Measurements from ENCODE around the gene EIF4G3.
A peak's percentile ranks its signal among the peaks of the same experiment; 100 is the strongest.

The EIF4G3 gene

DNA sequence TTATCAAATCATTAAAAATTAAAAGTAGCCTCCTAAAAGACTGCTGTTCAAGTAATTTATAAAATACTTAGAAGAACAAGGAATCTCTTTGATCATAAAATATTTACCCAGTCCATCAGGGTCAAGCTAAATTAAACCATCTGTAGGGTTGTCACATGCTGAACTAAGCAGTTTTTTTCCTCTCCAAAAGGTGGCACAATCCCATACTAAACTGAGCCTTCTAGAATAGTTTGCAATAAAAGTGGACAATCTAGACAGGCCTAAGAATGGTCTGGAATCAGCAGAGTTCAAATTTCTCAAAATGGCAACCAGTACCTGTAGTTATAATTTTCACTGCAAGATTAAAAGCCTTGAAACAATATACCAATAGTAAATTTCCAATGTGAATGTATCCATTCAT, 194.8 kb downstream of the EIF4G3 start:
- H3K4me1 ChIP-seq (ENCODE audit: insufficient read depth, low read length): no peaks in the 10 kb centered on the region
- no peak overlapping the region for H3K4me3 ChIP-seq (ENCODE audit: low read length)
- H3K27ac ChIP-seq (ENCODE audit: low read length): no peak overlapping the region
- H3K9ac ChIP-seq (ENCODE audit: low read depth, low read length): no peak overlapping the region
- no peaks in the 10 kb centered on the region for H3K9me3 ChIP-seq (ENCODE audit: insufficient read depth, low read depth, low read length)
- peaks cover 13% of the 10 kb centered on the region for H3K36me3 ChIP-seq (ENCODE audit: insufficient read depth, low read depth, low read length)
- no peaks in the 10 kb centered on the region for H3K27me3 ChIP-seq (ENCODE audit: insufficient read depth, low read length)

DNA sequence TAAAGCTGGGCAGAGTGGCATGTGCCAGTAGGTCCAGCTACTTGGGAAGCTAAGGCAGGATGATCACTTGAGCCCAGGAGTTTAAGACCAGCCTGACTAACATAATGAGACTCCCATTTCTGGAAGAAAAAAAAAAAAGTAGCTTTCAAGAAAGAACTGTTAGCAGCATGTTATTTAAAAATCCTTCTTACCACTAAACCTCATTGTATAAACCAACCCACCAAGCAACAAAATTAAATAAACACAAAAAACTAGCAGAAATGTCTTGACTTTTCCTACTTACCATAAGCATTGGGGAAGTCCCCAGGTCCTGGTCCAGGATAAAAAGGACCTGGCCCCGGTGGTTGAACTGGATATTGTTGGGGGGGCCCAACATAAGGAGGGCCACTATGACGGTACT, 196.6 kb downstream of the EIF4G3 start:
- Histone ChIP-seq H3K4me1 (ENCODE audit: insufficient read depth, low read length) (no peaks in the 10 kb centered on the region), H3K9ac (ENCODE audit: low read depth, low read length) (no peak overlapping the region), H3K27ac (ENCODE audit: low read length) (no peak overlapping the region), H3K4me3 (ENCODE audit: low read length) (no peak overlapping the region), H3K9me3 (ENCODE audit: insufficient read depth, low read depth, low read length) (no peaks in the 10 kb centered on the region), H3K36me3 (ENCODE audit: insufficient read depth, low read depth, low read length) (peaks cover 13% of the 10 kb centered on the region), H3K27me3 (ENCODE audit: insufficient read depth, low read length) (no peaks in the 10 kb centered on the region)

DNA sequence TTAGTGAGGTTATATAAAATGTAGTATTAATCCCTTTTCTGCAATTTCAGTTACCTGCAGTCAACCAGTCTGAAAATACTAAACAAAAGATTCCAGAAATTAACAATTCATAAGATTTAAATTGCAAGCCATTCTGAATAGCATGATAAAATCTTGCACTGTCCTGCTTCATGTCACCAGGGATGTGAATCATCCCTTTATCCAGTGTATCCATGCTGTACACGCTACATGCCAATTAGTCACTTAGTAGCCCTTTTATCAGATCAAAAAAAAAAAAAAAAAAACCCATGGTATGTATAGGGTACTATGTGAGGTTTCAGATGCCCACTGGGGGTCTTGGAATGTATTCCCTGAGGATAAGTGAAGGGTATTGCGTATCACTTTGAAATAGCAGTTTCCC, 198.3 kb downstream of the EIF4G3 start:
- Histone ChIP-seq H3K27ac (ENCODE audit: low read length) (no peak overlapping the region), H3K4me3 (ENCODE audit: low read length) (no peak overlapping the region), H3K4me1 (ENCODE audit: insufficient read depth, low read length) (no peaks in the 10 kb centered on the region), H3K9me3 (ENCODE audit: insufficient read depth, low read depth, low read length) (no peaks in the 10 kb centered on the region), H3K27me3 (ENCODE audit: insufficient read depth, low read length) (no peaks in the 10 kb centered on the region), H3K9ac (ENCODE audit: low read depth, low read length) (no peak overlapping the region), H3K36me3 (ENCODE audit: insufficient read depth, low read depth, low read length) (peaks cover 15% of the 10 kb centered on the region)

DNA sequence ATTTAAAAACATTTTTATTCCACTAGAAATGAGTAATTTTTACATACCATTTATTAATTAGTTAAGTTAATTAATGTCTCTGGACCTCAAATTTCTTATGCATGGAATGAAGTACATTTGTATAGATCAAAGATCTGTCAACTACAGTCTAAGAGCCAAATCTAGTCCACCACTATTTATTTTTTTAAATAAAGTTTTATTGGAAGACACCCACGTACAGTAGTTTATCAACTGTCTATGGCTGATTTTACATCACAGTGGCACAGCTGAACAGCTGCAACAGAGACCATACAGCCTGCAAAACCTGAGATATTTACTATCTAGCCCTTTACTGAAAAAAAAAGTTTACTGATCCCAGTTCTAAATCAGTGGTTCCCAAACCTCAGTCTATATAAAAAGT, 201.0 kb downstream of the EIF4G3 start:
- Histone ChIP-seq H3K9me3 (ENCODE audit: insufficient read depth, low read depth, low read length) (no peaks in the 10 kb centered on the region), H3K9ac (ENCODE audit: low read depth, low read length) (no peak overlapping the region), H3K27ac (ENCODE audit: low read length) (no peak overlapping the region), H3K36me3 (ENCODE audit: insufficient read depth, low read depth, low read length) (peaks cover 34% of the 10 kb centered on the region), H3K27me3 (ENCODE audit: insufficient read depth, low read length) (no peaks in the 10 kb centered on the region), H3K4me3 (ENCODE audit: low read length) (no peak overlapping the region), H3K4me1 (ENCODE audit: insufficient read depth, low read length) (no peaks in the 10 kb centered on the region)

DNA sequence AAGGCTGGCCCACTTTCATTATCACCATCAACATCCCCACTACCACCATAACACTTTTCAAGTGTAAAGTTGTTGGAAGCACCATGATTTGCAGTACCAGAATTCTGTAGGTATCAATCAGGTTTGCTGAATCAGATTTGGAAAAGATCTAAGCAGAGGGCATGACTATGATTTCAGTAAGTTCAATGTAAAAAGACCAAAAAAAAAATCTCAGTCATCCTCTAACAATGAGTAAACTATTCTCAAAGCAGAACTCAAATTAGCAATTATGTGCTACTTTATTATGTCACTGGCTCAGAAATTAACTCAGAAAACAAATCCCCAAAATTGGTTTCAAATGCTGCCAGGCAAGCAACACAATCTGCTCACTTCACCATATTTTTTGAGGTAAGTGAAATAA, 201.7 kb downstream of the EIF4G3 start:
- H3K36me3 ChIP-seq (ENCODE audit: insufficient read depth, low read depth, low read length): peaks cover 34% of the 10 kb centered on the region
- no peak overlapping the region for H3K4me3 ChIP-seq (ENCODE audit: low read length)
- no peak overlapping the region for H3K9ac ChIP-seq (ENCODE audit: low read depth, low read length)
- H3K4me1 ChIP-seq (ENCODE audit: insufficient read depth, low read length): no peaks in the 10 kb centered on the region
- no peaks in the 10 kb centered on the region for H3K9me3 ChIP-seq (ENCODE audit: insufficient read depth, low read depth, low read length)
- no peak overlapping the region for H3K27ac ChIP-seq (ENCODE audit: low read length)
- H3K27me3 ChIP-seq (ENCODE audit: insufficient read depth, low read length): no peaks in the 10 kb centered on the region

DNA sequence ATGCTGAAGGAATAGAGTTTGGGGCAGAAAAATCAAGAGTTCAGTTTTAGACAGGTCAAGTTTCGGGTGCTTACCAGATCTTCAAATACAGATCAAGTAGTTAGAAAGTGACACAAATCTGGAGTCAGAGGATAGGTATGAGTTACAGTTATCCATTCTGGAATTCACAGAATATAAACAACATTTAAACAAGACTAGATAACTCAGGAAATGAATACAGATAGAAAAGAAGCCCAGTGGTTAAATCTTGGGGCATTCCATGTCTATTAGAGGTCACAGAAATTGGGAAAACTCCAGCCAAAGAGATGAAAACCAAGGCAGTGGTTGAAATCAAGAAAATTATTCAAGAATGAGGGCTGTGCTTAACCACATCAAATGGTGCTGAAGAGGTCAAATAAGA, 202.6 kb downstream of the EIF4G3 start:
- no peaks in the 10 kb centered on the region for H3K9me3 ChIP-seq (ENCODE audit: insufficient read depth, low read depth, low read length)
- H3K36me3 ChIP-seq (ENCODE audit: insufficient read depth, low read depth, low read length): peaks cover 41% of the 10 kb centered on the region
- H3K27me3 ChIP-seq (ENCODE audit: insufficient read depth, low read length): no peaks in the 10 kb centered on the region
- no peak overlapping the region for H3K27ac ChIP-seq (ENCODE audit: low read length)
- no peak overlapping the region for H3K9ac ChIP-seq (ENCODE audit: low read depth, low read length)
- H3K4me1 ChIP-seq (ENCODE audit: insufficient read depth, low read length): no peaks in the 10 kb centered on the region
- no peak overlapping the region for H3K4me3 ChIP-seq (ENCODE audit: low read length)

DNA sequence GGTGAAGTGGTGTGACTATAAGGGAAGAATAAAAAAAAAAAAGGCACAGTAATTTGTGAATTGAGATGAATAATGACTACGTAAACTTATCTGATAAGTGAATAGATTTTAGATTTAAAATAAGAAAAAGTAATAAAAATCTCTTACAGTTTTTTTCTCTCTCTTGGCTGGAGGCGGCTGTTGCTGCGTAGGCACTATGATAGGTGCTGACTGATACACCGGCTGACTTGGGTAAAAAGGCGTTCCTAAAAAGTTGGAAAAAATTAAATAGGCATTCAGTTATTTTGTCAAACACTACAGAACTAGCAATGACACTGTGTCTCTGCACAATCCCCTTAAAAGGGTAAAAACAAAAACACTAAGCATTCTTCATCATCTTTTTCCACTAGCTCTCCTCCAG, 203.8 kb downstream of the EIF4G3 start:
- H3K4me3 ChIP-seq (ENCODE audit: low read length): no peak overlapping the region
- no peaks in the 10 kb centered on the region for H3K27me3 ChIP-seq (ENCODE audit: insufficient read depth, low read length)
- peaks cover 40% of the 10 kb centered on the region for H3K36me3 ChIP-seq (ENCODE audit: insufficient read depth, low read depth, low read length)
- H3K27ac ChIP-seq (ENCODE audit: low read length): no peak overlapping the region
- H3K9ac ChIP-seq (ENCODE audit: low read depth, low read length): no peak overlapping the region
- no peaks in the 10 kb centered on the region for H3K4me1 ChIP-seq (ENCODE audit: insufficient read depth, low read length)
- H3K9me3 ChIP-seq (ENCODE audit: insufficient read depth, low read depth, low read length): no peaks in the 10 kb centered on the region

DNA sequence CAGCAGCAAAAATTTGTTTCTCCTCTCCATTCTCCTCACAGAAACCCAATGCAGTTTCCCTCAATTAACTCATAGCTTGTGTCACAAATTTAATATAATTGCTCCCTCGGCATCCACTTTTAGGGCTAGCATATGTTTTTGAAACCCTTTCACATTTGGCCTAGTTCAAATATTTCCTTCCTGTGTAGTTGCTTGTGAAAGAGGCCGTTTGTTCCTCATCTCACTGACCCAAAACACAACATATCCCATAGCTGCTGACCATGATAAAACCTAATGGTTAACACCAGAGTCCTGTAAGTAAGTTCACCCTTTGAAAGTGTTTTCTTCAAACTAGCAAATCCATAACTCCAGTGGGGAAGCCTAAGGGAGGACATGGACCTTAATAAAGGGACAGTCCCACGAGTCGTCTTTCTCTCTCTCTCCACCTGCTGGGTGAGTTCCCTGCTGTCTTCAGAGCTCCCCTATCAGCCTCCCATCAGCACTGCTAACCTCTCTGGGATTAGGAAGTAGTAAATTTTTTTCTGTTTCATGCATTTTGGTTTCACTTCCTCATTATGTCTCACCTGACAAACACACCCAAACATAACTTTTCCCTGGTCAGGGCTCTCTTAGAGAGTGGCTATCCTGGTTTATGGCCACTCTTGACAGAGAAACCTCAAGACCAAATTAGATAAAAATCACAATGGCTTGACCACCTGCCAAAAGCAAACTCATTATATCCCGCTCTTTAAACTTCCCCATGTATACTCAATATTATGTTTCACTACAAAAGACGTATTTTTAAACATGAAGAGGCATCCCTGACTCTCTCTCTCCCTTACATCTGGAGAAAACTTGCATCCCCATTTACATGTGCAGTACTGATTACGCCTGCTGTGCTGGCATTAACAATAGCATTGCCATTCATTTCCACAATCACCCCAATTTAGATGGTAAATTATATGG, 211.9 kb downstream of the EIF4G3 start:
- 0 out of 2 replicates have a peak overlapping the region, but pooled peaks have one; percentile 27 for H3K9ac ChIP-seq (ENCODE audit: low read depth, low read length)
- peak overlapping the region; percentile 26; the same call in 1 of the 2 replicates for H3K4me3 ChIP-seq (ENCODE audit: low read length)
- no peak overlapping the region for H3K27ac ChIP-seq (ENCODE audit: low read length)

DNA sequence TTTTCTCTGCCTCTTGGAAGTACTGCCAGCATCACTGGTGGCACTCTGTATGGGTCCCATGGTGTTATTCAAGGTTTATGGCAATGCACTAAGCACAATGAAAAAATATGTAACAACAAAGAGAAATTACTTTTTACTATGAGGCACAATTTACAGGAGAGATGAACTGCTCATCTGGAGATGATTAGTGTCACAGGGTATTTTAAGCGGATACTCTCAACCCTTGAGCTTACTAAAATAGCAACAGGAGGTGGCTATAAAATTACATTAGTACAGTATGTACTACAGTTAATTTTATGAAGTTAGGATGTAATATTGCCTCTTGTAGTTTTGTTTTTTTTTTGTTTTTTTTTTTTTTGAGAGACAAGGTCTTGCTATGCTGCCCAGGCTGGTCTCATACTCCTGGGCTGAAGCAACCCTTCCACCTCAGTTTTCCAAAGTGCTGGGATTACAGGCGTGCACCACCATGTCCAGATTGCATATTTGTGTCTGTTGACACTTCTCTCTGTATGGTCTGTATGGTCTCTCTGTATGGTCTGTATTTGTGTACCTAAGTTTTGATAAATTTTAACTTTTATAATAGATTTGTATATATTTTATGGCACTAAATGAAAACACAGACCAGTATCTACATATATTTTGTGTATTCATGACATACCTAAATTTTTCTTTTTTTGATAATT, 214.0 kb downstream of the EIF4G3 start:
- Histone ChIP-seq H3K36me3 (ENCODE audit: insufficient read depth, low read depth, low read length) (peaks cover 7% of the 10 kb centered on the region; the same call in 1 of the 2 replicates), H3K9ac (ENCODE audit: low read depth, low read length) (no peak overlapping the region), H3K9me3 (ENCODE audit: insufficient read depth, low read depth, low read length) (no peaks in the 10 kb centered on the region), H3K4me1 (ENCODE audit: insufficient read depth, low read length) (peaks cover 11% of the 10 kb centered on the region), H3K4me3 (ENCODE audit: low read length) (no peak overlapping the region), H3K27ac (ENCODE audit: low read length) (no peak overlapping the region), H3K27me3 (ENCODE audit: insufficient read depth, low read length) (no peaks in the 10 kb centered on the region)

More for the DNA sequence above, 211.9 kb downstream of the EIF4G3 start:
- H3K36me3 ChIP-seq (ENCODE audit: insufficient read depth, low read depth, low read length): peaks cover 20% of the 10 kb centered on the region
- H3K27me3 ChIP-seq (ENCODE audit: insufficient read depth, low read length): no peaks in the 10 kb centered on the region
- H3K4me1 ChIP-seq (ENCODE audit: insufficient read depth, low read length): peaks cover 11% of the 10 kb centered on the region
- H3K9me3 ChIP-seq (ENCODE audit: insufficient read depth, low read depth, low read length): no peaks in the 10 kb centered on the region

DNA sequence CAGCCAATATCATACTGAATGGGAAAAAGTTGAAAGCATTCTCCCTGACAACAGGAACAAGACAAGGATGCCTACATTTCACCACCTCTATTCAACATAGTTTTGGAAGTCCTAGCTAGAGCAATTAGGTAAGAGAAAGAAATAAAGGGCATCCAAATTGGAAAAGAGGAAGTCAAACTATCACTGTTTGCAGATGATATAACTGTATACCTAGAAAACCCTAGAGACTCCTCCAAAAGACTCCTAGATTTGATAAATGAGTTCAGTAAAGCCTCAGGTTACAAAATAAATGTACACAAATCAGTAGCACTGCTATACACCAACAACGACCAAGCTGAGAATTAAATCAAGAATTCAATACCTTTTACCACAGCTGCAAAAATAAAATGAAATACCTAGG, 218.3 kb downstream of the EIF4G3 start:
- Histone ChIP-seq H3K9me3 (ENCODE audit: insufficient read depth, low read depth, low read length) (no peaks in the 10 kb centered on the region), H3K27me3 (ENCODE audit: insufficient read depth, low read length) (no peaks in the 10 kb centered on the region), H3K4me1 (ENCODE audit: insufficient read depth, low read length) (no peaks in the 10 kb centered on the region), H3K4me3 (ENCODE audit: low read length) (no peak overlapping the region), H3K9ac (ENCODE audit: low read depth, low read length) (no peak overlapping the region), H3K36me3 (ENCODE audit: insufficient read depth, low read depth, low read length) (peaks cover 7% of the 10 kb centered on the region; the same call in 1 of the 2 replicates), H3K27ac (ENCODE audit: low read length) (no peak overlapping the region)

DNA sequence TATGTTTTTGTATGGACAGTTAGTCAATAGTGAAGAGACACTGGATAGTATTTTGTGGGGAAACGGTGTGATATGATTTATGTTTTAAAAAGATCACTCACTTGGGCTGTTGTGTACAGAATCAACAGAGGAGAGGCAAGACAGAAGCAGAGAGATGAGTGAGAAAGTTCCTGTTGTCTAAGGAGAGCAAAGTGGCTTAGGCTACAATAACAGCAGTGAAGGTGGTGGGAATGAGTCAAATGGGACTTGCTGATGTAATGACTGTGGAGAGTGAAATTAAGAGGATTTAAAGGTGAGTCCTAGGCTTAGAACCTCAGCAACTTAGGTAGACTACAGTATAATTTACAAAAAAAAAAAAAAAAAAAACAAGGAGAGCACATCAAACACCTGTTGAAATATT, 220.4 kb downstream of the EIF4G3 start:
- no peaks in the 10 kb centered on the region for H3K27me3 ChIP-seq (ENCODE audit: insufficient read depth, low read length)
- no peaks in the 10 kb centered on the region for H3K9me3 ChIP-seq (ENCODE audit: insufficient read depth, low read depth, low read length)
- no peak overlapping the region for H3K4me3 ChIP-seq (ENCODE audit: low read length)
- H3K27ac ChIP-seq (ENCODE audit: low read length): no peak overlapping the region
- H3K9ac ChIP-seq (ENCODE audit: low read depth, low read length): no peak overlapping the region
- H3K4me1 ChIP-seq (ENCODE audit: insufficient read depth, low read length): no peaks in the 10 kb centered on the region
- H3K36me3 ChIP-seq (ENCODE audit: insufficient read depth, low read depth, low read length): no peaks in the 10 kb centered on the region; the same call in 1 of the 2 replicates

DNA sequence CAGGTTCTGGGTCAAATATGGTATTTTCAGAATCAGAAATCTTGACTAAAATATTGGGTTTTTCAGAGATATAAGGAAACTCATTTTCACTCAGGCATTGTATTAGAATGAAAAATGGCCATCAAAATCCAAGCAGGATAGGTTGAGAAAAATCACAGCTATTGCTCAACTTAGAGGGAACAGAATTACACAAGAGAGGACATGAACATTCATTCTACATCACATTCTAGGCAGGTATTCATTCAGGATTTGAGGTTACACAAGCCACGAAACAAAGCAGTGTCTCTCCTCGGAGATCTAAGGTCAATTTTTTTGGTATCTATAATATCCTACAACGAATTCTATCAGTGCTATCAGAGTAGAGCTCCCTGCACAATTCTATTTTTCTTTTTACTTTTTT, 226.0 kb downstream of the EIF4G3 start:
- Histone ChIP-seq H3K9ac (ENCODE audit: low read depth, low read length) (no peak overlapping the region), H3K9me3 (ENCODE audit: insufficient read depth, low read depth, low read length) (no peaks in the 10 kb centered on the region), H3K4me1 (ENCODE audit: insufficient read depth, low read length) (peaks cover 8% of the 10 kb centered on the region; the same call in 1 of the 2 replicates), H3K4me3 (ENCODE audit: low read length) (no peak overlapping the region), H3K27ac (ENCODE audit: low read length) (no peak overlapping the region), H3K27me3 (ENCODE audit: insufficient read depth, low read length) (no peaks in the 10 kb centered on the region), H3K36me3 (ENCODE audit: insufficient read depth, low read depth, low read length) (peaks cover 4% of the 10 kb centered on the region; the same call in 1 of the 2 replicates)

All from iPS-20b (cell line).